Caco-2 (cell line): Measurements from ENCODE around the gene ARFGEF2. TPM values are rescaled to one million over a fixed set of nuclear protein-coding genes. Genes with fewer than 3 reads are reported as not detected.

Experiments used
- BruUV-seq: library from RNA; stranded (reverse); fragments of 400-500 nt; replicated peaks from 2 replicates; lab custom pipeline; 2021; lab: Mats Ljungman, UMichigan
- CTCF ChIA-PET: fragments of 300-600 bp; sonication (Branson Sonifier 250); formaldehyde crosslinking; loops from one replicate; lab custom pipeline; 2022; ENCODE audit warnings: antibody characterized with exemption; lab: Charles Lee
- POLR2A ChIA-PET: fragments of 300-600 bp; sonication (Branson Sonifier 250); formaldehyde crosslinking; loops from one replicate; lab custom pipeline; 2022; ENCODE audit warnings: antibody characterized with exemption; lab: Charles Lee
- DNase-seq, 2 experiments: peaks; one replicate each; pipeline versions ENCODE4 v3.0.0 to v3.0.0-alpha.2; 2020 to 2022
- H3K27me3 ChIP-seq: replicated peaks from 2 replicates; pipeline ENCODE4 v1.6.0; 2011; ENCODE audit warnings: low read length; ENCODE audit not compliant: control insufficient read depth, insufficient read depth
- H3K36me3 ChIP-seq: 2 replicates; pipeline ENCODE4 v1.5.1; 2011; ENCODE audit warnings: low read length; ENCODE audit not compliant: control insufficient read depth, insufficient read depth
- H3K4me1 ChIP-seq: fragments of 250-450 bp; sonication (Bioruptor Pico); 2 replicates; pipeline ENCODE4 v1.5.1; 2020; ENCODE audit warnings: mild to moderate bottlenecking
- H3K4me3 ChIP-seq: 2 replicates; pipeline ENCODE4 v1.5.1; 2011; ENCODE audit warnings: low read depth, mild to moderate bottlenecking, control low read depth, low read length
- H3K9me3 ChIP-seq: fragments of 250-450 bp; sonication (Bioruptor Pico); 2 replicates; pipeline ENCODE4 v1.5.1; 2020; ENCODE audit warnings: mild to moderate bottlenecking, moderate library complexity
- H3K27ac Mint-ChIP-seq: one replicate; pipeline ENCODE4 v1.8.0; 2022; ENCODE audit warnings: mixed read lengths; ENCODE audit not compliant: unreplicated experiment
- H3K27me3 Mint-ChIP-seq: one replicate; pipeline ENCODE4 v1.8.0; 2022; ENCODE audit warnings: mixed read lengths; ENCODE audit not compliant: insufficient read depth, unreplicated experiment
- H3K36me3 Mint-ChIP-seq: one replicate; pipeline ENCODE4 v1.8.0; 2022; ENCODE audit warnings: mild to moderate bottlenecking, mixed read lengths; ENCODE audit not compliant: insufficient read depth, unreplicated experiment
- H3K4me1 Mint-ChIP-seq: one replicate; pipeline ENCODE4 v1.8.0; 2022; ENCODE audit warnings: low read depth, mixed read lengths; ENCODE audit not compliant: unreplicated experiment
- H3K4me3 Mint-ChIP-seq: one replicate; pipeline ENCODE4 v1.8.0; 2022; ENCODE audit warnings: mild to moderate bottlenecking, moderate library complexity, mixed read lengths; ENCODE audit not compliant: unreplicated experiment
- H3K9me3 Mint-ChIP-seq: one replicate; pipeline ENCODE4 v1.8.0; 2022; ENCODE audit warnings: mixed read lengths; ENCODE audit not compliant: unreplicated experiment
- CTCF ChIP-seq, 2 experiments: fragments of 200-600 bp in 1 of 2; IDR thresholded peaks; 1 replicate in 1 of 2; 2 replicates in 1 of 2; pipeline versions ENCODE4 v1.5.1 to v1.8.0; 2011 to 2022; ENCODE audit warnings: antibody characterized with exemption in 1 of 2, control low read depth in 1 of 2, inconsistent platforms in 1 of 2, low read depth in 1 of 2, low read length in 1 of 2, mild to moderate bottlenecking in 1 of 2, moderate library complexity in 1 of 2; ENCODE audit not compliant: insufficient read depth in 1 of 2, severe bottlenecking in 1 of 2, unreplicated experiment in 1 of 2
- intact Hi-C: fragments of 100-400 bp; cut with micrococcal nuclease; formaldehyde crosslinking; loops from one replicate; pipeline ENCODE4 v1.10.0; 2022; ENCODE audit not compliant: unreplicated experiment
- total RNA-seq: library from RNA; stranded (reverse); gene quantifications from 2 replicates; pipeline ENCODE4 v1.2.3, GENCODE V29; 2022

Gene ARFGEF2
- total RNA-seq, 1 experiment from 2014 or later, result 78.8 TPM

GRCh38 chr20:48916699-48917098, 4.8 kb upstream of the ARFGEF2 start:
- no peak for TF ChIP-seq CTCF (IDR thresholded peaks at IDR 0.05; ENCODE audit: insufficient read depth in 1 of 2, low read depth in 1 of 2, low read length in 1 of 2, severe bottlenecking in 1 of 2, unreplicated experiment in 1 of 2)
- intact Hi-C loops, result no loop called here
- Mint-ChIP-seq H3K9me3 (no peaks in the 10 kb centered on the region), H3K36me3 (no peaks in the 10 kb centered on the region), H3K4me3 (no peak overlapping the region), H3K27me3 (no peaks in the 10 kb centered on the region), H3K27ac (peak overlapping the region; percentile 49), H3K4me1 (peaks cover 24% of the 10 kb centered on the region)
- Histone ChIP-seq H3K9me3 (no peaks in the 10 kb centered on the region), H3K4me1 (peaks cover 23% of the 10 kb centered on the region), H3K36me3 (no peaks in the 10 kb centered on the region), H3K27me3 (no peaks in the 10 kb centered on the region), H3K4me3 (no peak overlapping the region)
- ChIA-PET POLR2A (no interaction called here), CTCF (interaction anchor here (1.3 kb wide), 1 partner anchor 259 kb away, joined by 9 read pairs; no protein-coding TSS in a partner anchor)
- BruUV-seq, result no TSS peak
- DNase-seq, result peak; percentile 54 to 69

- Histone ChIP-seq H3K27me3 (no peaks in the 10 kb centered on the region), H3K4me1 (peaks cover 40% of the 10 kb centered on the region), H3K36me3 (no peaks in the 10 kb centered on the region), H3K9me3 (no peaks in the 10 kb centered on the region), H3K4me3 (no peak overlapping the region)
- ChIA-PET POLR2A (no interaction called here), CTCF (no interaction called here)
- H3K4me3 Mint-ChIP-seq, result no peak overlapping the region
- H3K27ac Mint-ChIP-seq, result no peak overlapping the region
- intact Hi-C loops, result no loop called here
- no peaks in the 10 kb centered on the region for H3K27me3 Mint-ChIP-seq
- peaks cover 32% of the 10 kb centered on the region for H3K4me1 Mint-ChIP-seq
- peaks cover 9% of the 10 kb centered on the region for H3K36me3 Mint-ChIP-seq
- DNase-seq, result no peak
- no peaks in the 10 kb centered on the region for H3K9me3 Mint-ChIP-seq
- TF ChIP-seq CTCF (IDR thresholded peaks at IDR 0.05; ENCODE audit: insufficient read depth in 1 of 2, low read depth in 1 of 2, low read length in 1 of 2, severe bottlenecking in 1 of 2, unreplicated experiment in 1 of 2), result no peak
- no TSS peak for BruUV-seq
Measured at GRCh38 chr20:48919336-48919881, 2.1 kb upstream of the ARFGEF2 start.

GRCh38 chr20:48919882-48920526, 1.5 kb upstream of the ARFGEF2 start:
- H3K4me1 Mint-ChIP-seq, result peaks cover 32% of the 10 kb centered on the region
- peak overlapping the region; percentile 84 for H3K4me3 Mint-ChIP-seq
- ChIA-PET CTCF (no interaction called here), POLR2A (no interaction called here)
- Histone ChIP-seq H3K4me3 (no peak overlapping the region), H3K36me3 (no peaks in the 10 kb centered on the region), H3K27me3 (no peaks in the 10 kb centered on the region), H3K4me1 (peaks cover 40% of the 10 kb centered on the region), H3K9me3 (no peaks in the 10 kb centered on the region)
- no peaks in the 10 kb centered on the region for H3K27me3 Mint-ChIP-seq
- peaks cover 9% of the 10 kb centered on the region for H3K36me3 Mint-ChIP-seq
- no peak for TF ChIP-seq CTCF (IDR thresholded peaks at IDR 0.05; ENCODE audit: insufficient read depth in 1 of 2, low read depth in 1 of 2, low read length in 1 of 2, severe bottlenecking in 1 of 2, unreplicated experiment in 1 of 2)
- H3K9me3 Mint-ChIP-seq, result no peaks in the 10 kb centered on the region
- intact Hi-C loops, result no loop called here
- BruUV-seq, result no TSS peak
- DNase-seq, result no peak
- H3K27ac Mint-ChIP-seq, result no peak overlapping the region
